Measurements from ENCODE around the gene CACNA2D4.

CACNA2D4 gene

DNA sequence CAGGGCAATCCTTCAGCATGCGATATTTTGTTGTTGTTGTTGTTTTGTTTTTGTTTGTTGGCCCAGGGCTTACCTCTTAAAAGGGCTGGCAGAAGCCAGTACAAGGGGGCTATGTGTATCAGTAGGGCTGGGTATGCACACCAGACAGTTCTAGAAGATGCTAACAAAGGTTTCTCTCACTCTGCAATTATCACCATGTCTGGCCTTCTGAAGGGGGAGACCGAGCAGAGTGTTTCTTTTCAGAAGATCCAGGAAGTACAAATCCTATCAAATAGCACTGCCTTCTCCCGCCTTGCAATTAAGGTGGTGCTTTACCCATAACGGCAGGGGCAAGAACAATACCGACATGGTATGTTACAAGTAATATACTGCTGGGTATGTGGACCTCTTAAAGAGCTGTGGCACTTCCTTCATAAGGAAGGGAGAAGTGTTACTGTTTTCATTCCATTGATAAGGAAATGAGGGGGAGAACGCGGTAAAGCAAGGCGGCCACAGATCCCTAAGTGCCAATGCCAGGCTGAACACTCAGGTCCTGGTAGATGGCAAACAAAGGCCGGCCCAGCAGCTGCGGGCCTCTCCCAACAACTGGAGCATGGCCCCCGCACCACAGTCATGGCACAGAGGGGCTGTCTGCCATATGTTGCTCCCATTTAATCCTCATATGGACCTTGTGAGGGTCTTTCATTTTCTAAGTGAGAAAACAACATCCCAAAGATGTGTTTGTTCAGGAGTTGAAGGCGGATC lies 19.2 kb upstream of the CACNA2D4 start:
- TF ChIP-seq, protein P1, sequence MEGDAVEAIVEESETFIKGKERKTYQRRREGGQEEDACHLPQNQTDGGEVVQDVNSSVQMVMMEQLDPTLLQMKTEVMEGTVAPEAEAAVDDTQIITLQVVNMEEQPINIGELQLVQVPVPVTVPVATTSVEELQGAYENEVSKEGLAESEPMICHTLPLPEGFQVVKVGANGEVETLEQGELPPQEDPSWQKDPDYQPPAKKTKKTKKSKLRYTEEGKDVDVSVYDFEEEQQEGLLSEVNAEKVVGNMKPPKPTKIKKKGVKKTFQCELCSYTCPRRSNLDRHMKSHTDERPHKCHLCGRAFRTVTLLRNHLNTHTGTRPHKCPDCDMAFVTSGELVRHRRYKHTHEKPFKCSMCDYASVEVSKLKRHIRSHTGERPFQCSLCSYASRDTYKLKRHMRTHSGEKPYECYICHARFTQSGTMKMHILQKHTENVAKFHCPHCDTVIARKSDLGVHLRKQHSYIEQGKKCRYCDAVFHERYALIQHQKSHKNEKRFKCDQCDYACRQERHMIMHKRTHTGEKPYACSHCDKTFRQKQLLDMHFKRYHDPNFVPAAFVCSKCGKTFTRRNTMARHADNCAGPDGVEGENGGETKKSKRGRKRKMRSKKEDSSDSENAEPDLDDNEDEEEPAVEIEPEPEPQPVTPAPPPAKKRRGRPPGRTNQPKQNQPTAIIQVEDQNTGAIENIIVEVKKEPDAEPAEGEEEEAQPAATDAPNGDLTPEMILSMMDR (conservative IDR thresholded peaks at IDR 0.05; ENCODE audit: low read depth, low read length): no peak
- DNase-seq (ENCODE audit: low read depth): no peak
- no peak overlapping the region for H3K4me3 ChIP-seq (ENCODE audit: low read depth, low read length)

DNA sequence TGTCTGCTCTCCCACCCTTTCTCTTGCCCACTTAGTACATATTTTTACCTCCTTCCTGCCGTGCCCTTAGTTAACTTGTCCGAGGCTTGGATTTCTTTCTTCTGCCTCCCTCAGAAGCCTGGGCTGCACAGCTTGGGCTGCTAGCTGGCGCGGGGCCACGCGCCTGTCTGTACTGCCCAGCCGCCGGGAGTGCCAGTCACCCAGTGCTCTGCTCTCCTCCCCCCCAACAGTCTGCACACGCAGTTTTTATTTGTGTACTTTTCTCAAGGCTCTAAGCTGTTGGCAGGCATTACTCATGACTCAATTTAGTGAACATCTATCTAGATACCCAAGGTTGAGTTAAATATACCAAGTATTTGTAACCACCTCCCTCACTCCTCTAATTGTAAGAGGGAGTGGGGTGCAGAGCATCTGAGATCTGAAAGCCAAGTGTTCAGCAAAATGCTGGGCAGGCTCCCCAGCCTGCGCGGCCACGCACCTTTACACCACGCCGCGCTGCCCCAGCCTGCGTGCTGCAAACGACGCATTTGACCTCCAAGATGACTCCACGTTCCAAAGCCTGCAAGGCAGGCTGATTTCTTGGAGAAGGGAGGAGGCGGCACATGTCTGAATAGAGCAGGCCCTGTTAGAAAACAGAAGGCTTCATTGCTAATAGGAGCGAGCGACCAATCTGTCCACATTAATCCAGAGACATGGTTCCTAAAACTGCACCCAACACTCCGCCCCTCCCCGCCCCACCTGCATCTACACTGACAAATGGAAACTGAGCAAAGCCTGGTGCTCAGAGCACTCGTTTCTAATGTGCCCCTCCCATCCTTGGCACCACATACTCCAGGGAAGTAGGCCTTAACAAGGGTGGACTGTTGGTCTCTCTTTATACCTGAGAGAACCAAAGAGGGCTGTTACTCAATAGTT lies 18.2 kb upstream of the CACNA2D4 start:
- TF ChIP-seq, protein P1 (conservative IDR thresholded peaks at IDR 0.05; ENCODE audit: low read depth, low read length): no peak
- DNase-seq (ENCODE audit: low read depth): peak; percentile 68

DNA sequence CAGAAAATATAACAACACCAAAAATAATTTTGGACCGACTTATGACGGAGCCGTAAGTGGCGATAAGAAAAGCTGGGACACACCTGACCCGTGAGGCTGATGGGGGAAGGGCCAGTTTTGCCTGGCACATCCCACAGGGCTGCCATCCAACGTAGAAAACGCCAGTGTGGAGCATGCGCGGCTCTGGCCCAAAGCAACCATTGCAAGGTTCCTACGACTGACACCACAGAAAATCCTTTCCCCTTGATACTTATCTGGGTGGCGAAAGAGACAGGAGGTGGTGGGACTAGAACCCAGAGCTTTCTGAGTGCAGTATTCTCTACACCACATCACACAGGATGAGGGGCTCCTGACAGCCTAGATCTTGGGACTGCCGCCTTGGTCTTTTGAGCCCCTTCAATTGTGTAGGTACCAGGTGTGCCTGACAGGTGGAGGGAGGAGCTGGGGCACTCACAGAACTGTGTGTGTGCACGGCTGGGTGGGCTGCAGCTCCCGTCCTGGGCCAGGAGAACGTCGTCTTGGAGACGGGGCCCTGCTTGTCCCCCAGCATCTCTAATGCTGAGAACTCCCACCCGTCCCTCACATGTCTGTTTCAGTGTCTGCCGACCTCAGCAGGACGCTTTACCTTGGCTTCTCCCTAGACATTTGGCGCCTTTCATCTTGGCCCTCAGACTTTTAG lies 17.4 kb upstream of the CACNA2D4 start:
- no peak for DNase-seq (ENCODE audit: low read depth)
- TF ChIP-seq, protein P1 (conservative IDR thresholded peaks at IDR 0.05; ENCODE audit: low read depth, low read length): no peak
- no peak overlapping the region for H3K4me3 ChIP-seq (ENCODE audit: low read depth, low read length)

More for the DNA sequence above, 18.2 kb upstream of the CACNA2D4 start:
- H3K4me3 ChIP-seq (ENCODE audit: low read depth, low read length): no peak overlapping the region

DNA sequence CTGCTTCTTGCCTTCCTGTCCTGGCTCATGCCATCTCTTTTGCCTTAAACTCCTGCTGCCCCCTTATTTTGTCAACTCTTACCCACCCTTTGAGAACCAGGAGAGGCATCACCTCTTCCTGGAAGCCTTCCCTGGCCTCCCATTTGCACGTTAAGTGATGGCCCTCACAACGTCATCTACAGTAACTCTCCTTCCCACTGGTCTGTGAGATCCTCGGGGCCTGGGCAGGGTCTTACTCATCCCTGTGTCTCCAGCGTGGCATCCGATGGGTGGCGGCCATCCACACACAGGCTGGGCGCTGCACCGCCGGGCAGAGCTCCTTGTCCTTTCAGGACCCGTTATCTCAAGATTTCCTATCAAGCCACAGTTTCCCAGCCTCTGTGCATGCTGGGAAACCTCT lies 16.8 kb upstream of the CACNA2D4 start:
- no peak overlapping the region for H3K4me3 ChIP-seq (ENCODE audit: low read depth, low read length)
- TF ChIP-seq, protein P1 (conservative IDR thresholded peaks at IDR 0.05; ENCODE audit: low read depth, low read length): no peak
- no peak for DNase-seq (ENCODE audit: low read depth)

DNA sequence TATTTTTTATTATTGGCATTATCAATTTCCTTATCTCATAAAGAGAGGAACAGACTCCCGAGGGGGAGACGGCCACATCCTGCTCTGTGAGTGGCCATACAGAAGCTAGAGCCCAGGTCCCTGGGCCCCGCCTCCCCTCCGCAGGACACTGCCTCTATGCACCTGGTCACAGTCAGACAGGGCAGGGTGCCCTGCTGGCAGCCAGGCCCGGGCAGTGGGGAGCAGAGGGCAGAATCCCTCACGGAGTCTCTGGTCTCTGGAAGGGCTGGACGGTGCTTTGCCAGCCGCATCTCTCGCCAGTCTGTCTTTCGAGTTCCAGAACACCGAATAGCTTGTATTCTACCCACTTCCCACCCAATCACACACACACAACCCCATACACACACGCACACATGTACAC lies 16.4 kb upstream of the CACNA2D4 start:
- TF ChIP-seq, protein P1 (conservative IDR thresholded peaks at IDR 0.05; ENCODE audit: low read depth, low read length): no peak
- DNase-seq (ENCODE audit: low read depth): no peak

DNA sequence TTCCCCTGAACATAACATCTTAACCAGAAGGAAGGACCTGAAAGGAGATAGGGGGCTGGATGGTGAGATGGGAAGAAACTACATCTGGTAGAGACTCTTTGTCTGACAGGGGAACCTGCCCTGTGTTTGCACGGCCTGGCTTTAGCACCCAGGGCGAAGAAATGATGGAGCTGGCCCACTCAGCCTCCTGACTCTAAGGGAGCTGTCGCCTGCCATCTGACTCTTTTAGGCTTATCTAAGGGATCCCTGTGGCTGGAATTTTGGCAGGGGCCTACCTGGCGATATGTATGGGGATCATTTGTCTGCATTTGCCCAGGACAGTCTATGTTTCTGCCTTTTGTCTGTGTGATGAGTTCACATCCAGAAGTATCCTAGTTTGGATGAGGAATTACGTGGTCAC lies 15.6 kb upstream of the CACNA2D4 start:
- TF ChIP-seq, protein P1 (conservative IDR thresholded peaks at IDR 0.05; ENCODE audit: low read depth, low read length): no peak
- DNase-seq (ENCODE audit: low read depth): no peak
- H3K4me3 ChIP-seq (ENCODE audit: low read depth, low read length): no peak overlapping the region

More for the DNA sequence above, 16.4 kb upstream of the CACNA2D4 start:
- H3K4me3 ChIP-seq (ENCODE audit: low read depth, low read length): no peak overlapping the region

Data from choroid plexus epithelial cell (primary cell).